ENCODE results near the gene ANXA8. TPM values are rescaled to one million over a fixed set of nuclear protein-coding genes. Genes with fewer than 3 reads are reported as not detected.
"Not testable (repeated sequence)": the region's sequence is repeated elsewhere in the genome, so short reads cannot be mapped to it uniquely, and the experiment has no call there.

Gene ANXA8
- not detected in 2 replicates for total RNA-seq (2014; rRNA removed; shearing (Covaris generic))
- total RNA-seq (2022): not detected in 2 replicates
- Bru-seq, nascent RNA: percentile 6 among the genes with signal in this experiment
- BruChase-seq, experiment 1, labeled RNA remaining after a 6-hour chase: percentile 9 among the genes with signal in this experiment
- BruChase-seq, experiment 2, labeled RNA remaining after a 2-hour chase: not detected
- long read RNA-seq: 0 reads

GRCh38 chr10:47483923-47484322 lies at the start of gene ANXA8:
Gene ANXA8, minus strand, starts transcription at chr10:47484115. Its CDS starts 182 bp downstream, at chr10:47483933.
- POLR2A ChIA-PET; H3K9me3 ChIP-seq (ENCODE audit: low read length); CTCF ChIA-PET (ENCODE audit: unreplicated experiment); H4K20me1 ChIP-seq (ENCODE audit: insufficient read depth, low read length); H3K27ac ChIP-seq (ENCODE audit: low read depth, low read length, poor library complexity, severe bottlenecking); H3K79me2 ChIP-seq (ENCODE audit: insufficient read depth, low read depth, low read length); H3K4me2 ChIP-seq (ENCODE audit: low read length); DNase-seq (ENCODE audit: low spot score); H2AFZ ChIP-seq (ENCODE audit: low read length); H3K9me2 ChIP-seq (ENCODE audit: insufficient read depth, low read length); BruUV-seq (replicated peaks); intact Hi-C loops (cut with micrococcal nuclease; ENCODE audit: unreplicated experiment); H3K4me3 ChIP-seq (ENCODE audit: low read depth, low read length, poor library complexity, severe bottlenecking); H3K36me3 ChIP-seq (ENCODE audit: insufficient read depth, low read length); H3K4me1 ChIP-seq (ENCODE audit: insufficient read depth, low read length, poor library complexity, severe bottlenecking): not testable (repeated sequence)

GRCh38 chr10:47523475-47523874 lies 39.6 kb upstream of the ANXA8 start, which contains the start of gene AGAP9:
Gene AGAP9, minus strand, starts transcription at chr10:47523638. Its CDS starts 112 bp downstream, at chr10:47523526.
- H4K20me1 ChIP-seq (ENCODE audit: insufficient read depth, low read length); CTCF ChIA-PET (ENCODE audit: unreplicated experiment); DNase-seq (ENCODE audit: low spot score); H2AFZ ChIP-seq (ENCODE audit: low read length); H3K9me2 ChIP-seq (ENCODE audit: insufficient read depth, low read length); H3K79me2 ChIP-seq (ENCODE audit: insufficient read depth, low read depth, low read length); BruUV-seq (replicated peaks); H3K4me3 ChIP-seq (ENCODE audit: low read depth, low read length, poor library complexity, severe bottlenecking); intact Hi-C loops (cut with micrococcal nuclease; ENCODE audit: unreplicated experiment); H3K9me3 ChIP-seq (ENCODE audit: low read length); H3K4me1 ChIP-seq (ENCODE audit: insufficient read depth, low read length, poor library complexity, severe bottlenecking); H3K4me2 ChIP-seq (ENCODE audit: low read length); H3K36me3 ChIP-seq (ENCODE audit: insufficient read depth, low read length); H3K27ac ChIP-seq (ENCODE audit: low read depth, low read length, poor library complexity, severe bottlenecking); POLR2A ChIA-PET: not testable (repeated sequence)

GRCh38 chr10:47502313-47502712 lies 18.4 kb upstream of the ANXA8 start:
- BruUV-seq (replicated peaks); H4K20me1 ChIP-seq (ENCODE audit: insufficient read depth, low read length); H3K4me3 ChIP-seq (ENCODE audit: low read depth, low read length, poor library complexity, severe bottlenecking); H3K9me2 ChIP-seq (ENCODE audit: insufficient read depth, low read length); H3K36me3 ChIP-seq (ENCODE audit: insufficient read depth, low read length); H3K4me2 ChIP-seq (ENCODE audit: low read length); DNase-seq (ENCODE audit: low spot score); H3K27ac ChIP-seq (ENCODE audit: low read depth, low read length, poor library complexity, severe bottlenecking); CTCF ChIA-PET (ENCODE audit: unreplicated experiment); intact Hi-C loops (cut with micrococcal nuclease; ENCODE audit: unreplicated experiment); H3K79me2 ChIP-seq (ENCODE audit: insufficient read depth, low read depth, low read length); H3K9me3 ChIP-seq (ENCODE audit: low read length); POLR2A ChIA-PET; H3K4me1 ChIP-seq (ENCODE audit: insufficient read depth, low read length, poor library complexity, severe bottlenecking); H2AFZ ChIP-seq (ENCODE audit: low read length): not testable (repeated sequence)

DNA sequence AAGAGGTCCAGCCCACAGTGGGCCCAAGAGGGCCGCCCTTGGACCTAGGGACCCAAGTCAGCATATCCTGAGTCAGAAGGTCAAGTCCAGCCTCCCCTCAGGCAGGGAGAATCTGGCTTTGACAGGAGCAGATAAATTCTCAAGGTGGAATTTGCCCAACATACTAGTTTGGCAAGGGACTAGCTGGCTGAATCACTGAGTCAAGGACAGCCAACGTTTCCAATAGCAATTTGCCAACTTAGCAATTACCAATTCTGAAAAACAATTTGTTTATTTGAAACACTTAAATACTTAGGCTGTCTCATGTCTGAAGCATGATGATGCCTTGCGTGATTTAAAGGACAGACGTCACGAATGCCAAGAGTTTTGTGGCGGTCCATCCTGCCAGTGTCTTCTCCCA lies 10.3 kb upstream of the ANXA8 start:
- BruUV-seq (replicated peaks); DNase-seq (ENCODE audit: low spot score); H3K79me2 ChIP-seq (ENCODE audit: insufficient read depth, low read depth, low read length); H3K27ac ChIP-seq (ENCODE audit: low read depth, low read length, poor library complexity, severe bottlenecking); CTCF ChIA-PET (ENCODE audit: unreplicated experiment); H3K9me2 ChIP-seq (ENCODE audit: insufficient read depth, low read length); H3K4me1 ChIP-seq (ENCODE audit: insufficient read depth, low read length, poor library complexity, severe bottlenecking); H3K9me3 ChIP-seq (ENCODE audit: low read length); H3K4me3 ChIP-seq (ENCODE audit: low read depth, low read length, poor library complexity, severe bottlenecking); H4K20me1 ChIP-seq (ENCODE audit: insufficient read depth, low read length); H2AFZ ChIP-seq (ENCODE audit: low read length); H3K4me2 ChIP-seq (ENCODE audit: low read length); H3K36me3 ChIP-seq (ENCODE audit: insufficient read depth, low read length); intact Hi-C loops (cut with micrococcal nuclease; ENCODE audit: unreplicated experiment); POLR2A ChIA-PET: not testable (repeated sequence)

DNA sequence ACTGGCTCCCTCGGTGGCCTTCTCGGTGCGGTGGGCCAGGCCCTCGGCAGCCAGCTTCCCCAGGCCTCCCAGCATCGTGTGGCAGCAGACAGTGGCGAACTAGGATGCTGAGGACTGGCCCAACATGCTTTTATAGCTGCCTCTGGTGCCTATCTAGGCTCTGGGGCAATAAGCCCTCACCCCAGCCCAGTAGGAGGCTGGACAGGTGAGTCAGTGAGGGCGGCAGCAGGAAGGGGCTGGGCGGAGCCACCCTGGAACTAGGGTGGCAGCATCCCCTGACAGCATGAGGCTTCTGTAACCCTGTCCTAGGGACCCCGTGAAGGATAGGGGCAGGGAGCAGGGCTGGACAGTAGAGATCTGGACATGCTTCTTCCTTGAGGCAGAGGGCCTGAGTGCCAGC lies 7.7 kb upstream of the ANXA8 start, which contains the start of gene FAM25G:
TSS of gene FAM25G (minus strand) at position 101 of the 400 bp plus-strand sequence. CDS start at position 75, 26 bp downstream.
- intact Hi-C loops (cut with micrococcal nuclease; ENCODE audit: unreplicated experiment); H3K27ac ChIP-seq (ENCODE audit: low read depth, low read length, poor library complexity, severe bottlenecking); H3K9me2 ChIP-seq (ENCODE audit: insufficient read depth, low read length); H4K20me1 ChIP-seq (ENCODE audit: insufficient read depth, low read length); H3K79me2 ChIP-seq (ENCODE audit: insufficient read depth, low read depth, low read length); H3K36me3 ChIP-seq (ENCODE audit: insufficient read depth, low read length); H3K4me2 ChIP-seq (ENCODE audit: low read length); DNase-seq (ENCODE audit: low spot score); H2AFZ ChIP-seq (ENCODE audit: low read length); H3K9me3 ChIP-seq (ENCODE audit: low read length); CTCF ChIA-PET (ENCODE audit: unreplicated experiment); H3K4me3 ChIP-seq (ENCODE audit: low read depth, low read length, poor library complexity, severe bottlenecking); BruUV-seq (replicated peaks); POLR2A ChIA-PET; H3K4me1 ChIP-seq (ENCODE audit: insufficient read depth, low read length, poor library complexity, severe bottlenecking): not testable (repeated sequence)

DNA sequence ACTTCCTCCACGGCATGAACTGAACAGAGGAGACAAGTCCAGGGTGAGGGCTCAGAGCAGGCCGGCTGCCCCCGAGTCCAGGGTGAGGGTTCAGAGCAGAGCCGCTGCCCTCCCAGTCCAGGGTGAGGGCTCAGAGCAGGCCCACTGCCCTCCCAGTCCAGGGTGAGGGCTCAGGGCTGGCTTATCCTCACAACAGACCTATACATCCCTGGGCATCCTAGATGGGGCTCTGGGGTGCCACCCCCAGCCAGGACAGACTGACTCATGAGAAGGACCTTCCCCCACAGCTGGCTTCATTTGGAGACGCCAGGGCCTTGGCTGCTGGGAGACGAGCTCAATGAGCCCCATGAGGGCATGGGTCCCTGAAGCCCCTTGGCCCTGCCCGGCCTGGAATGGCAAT lies 5.7 kb upstream of the ANXA8 start:
- CTCF ChIA-PET (ENCODE audit: unreplicated experiment); intact Hi-C loops (cut with micrococcal nuclease; ENCODE audit: unreplicated experiment); H3K9me3 ChIP-seq (ENCODE audit: low read length); H3K9me2 ChIP-seq (ENCODE audit: insufficient read depth, low read length); BruUV-seq (replicated peaks); H3K4me1 ChIP-seq (ENCODE audit: insufficient read depth, low read length, poor library complexity, severe bottlenecking); H3K36me3 ChIP-seq (ENCODE audit: insufficient read depth, low read length); H3K27ac ChIP-seq (ENCODE audit: low read depth, low read length, poor library complexity, severe bottlenecking); H3K4me2 ChIP-seq (ENCODE audit: low read length); H3K79me2 ChIP-seq (ENCODE audit: insufficient read depth, low read depth, low read length); H4K20me1 ChIP-seq (ENCODE audit: insufficient read depth, low read length); DNase-seq (ENCODE audit: low spot score); H2AFZ ChIP-seq (ENCODE audit: low read length); H3K4me3 ChIP-seq (ENCODE audit: low read depth, low read length, poor library complexity, severe bottlenecking); POLR2A ChIA-PET: not testable (repeated sequence)

DNA sequence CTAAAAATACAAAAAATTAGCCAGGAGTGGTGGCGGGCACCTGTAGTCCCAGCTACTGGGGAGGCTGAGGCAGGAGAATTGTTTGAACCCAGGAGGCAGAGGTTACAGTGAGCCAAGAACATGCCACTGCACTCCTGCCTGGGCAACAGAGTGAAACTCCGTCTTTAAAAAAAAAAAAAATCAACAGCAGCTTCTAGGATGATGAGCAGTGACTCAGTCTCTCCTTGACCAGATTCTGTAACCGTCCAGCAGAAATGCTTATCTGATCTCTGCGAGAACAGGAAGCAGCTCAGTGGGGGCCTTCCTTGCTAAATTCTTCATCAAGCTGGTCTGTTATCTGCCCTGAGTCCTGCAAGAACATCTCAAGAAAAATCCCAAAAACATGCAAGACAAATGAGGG lies 2.0 kb upstream of the ANXA8 start:
- H4K20me1 ChIP-seq (ENCODE audit: insufficient read depth, low read length); H3K79me2 ChIP-seq (ENCODE audit: insufficient read depth, low read depth, low read length); H3K9me2 ChIP-seq (ENCODE audit: insufficient read depth, low read length); H3K4me2 ChIP-seq (ENCODE audit: low read length); H3K27ac ChIP-seq (ENCODE audit: low read depth, low read length, poor library complexity, severe bottlenecking); intact Hi-C loops (cut with micrococcal nuclease; ENCODE audit: unreplicated experiment); H3K9me3 ChIP-seq (ENCODE audit: low read length); H2AFZ ChIP-seq (ENCODE audit: low read length); CTCF ChIA-PET (ENCODE audit: unreplicated experiment); H3K4me1 ChIP-seq (ENCODE audit: insufficient read depth, low read length, poor library complexity, severe bottlenecking); H3K4me3 ChIP-seq (ENCODE audit: low read depth, low read length, poor library complexity, severe bottlenecking); POLR2A ChIA-PET; BruUV-seq (replicated peaks); DNase-seq (ENCODE audit: low spot score); H3K36me3 ChIP-seq (ENCODE audit: insufficient read depth, low read length): not testable (repeated sequence)

All from OCI-LY7 (cell line).